ENCODE results near the gene TAF11L11.
"Not testable (repeated sequence)": the region's sequence is repeated elsewhere in the genome, so short reads cannot be mapped to it uniquely, and the experiment has no call there.

The TAF11L11 gene

DNA sequence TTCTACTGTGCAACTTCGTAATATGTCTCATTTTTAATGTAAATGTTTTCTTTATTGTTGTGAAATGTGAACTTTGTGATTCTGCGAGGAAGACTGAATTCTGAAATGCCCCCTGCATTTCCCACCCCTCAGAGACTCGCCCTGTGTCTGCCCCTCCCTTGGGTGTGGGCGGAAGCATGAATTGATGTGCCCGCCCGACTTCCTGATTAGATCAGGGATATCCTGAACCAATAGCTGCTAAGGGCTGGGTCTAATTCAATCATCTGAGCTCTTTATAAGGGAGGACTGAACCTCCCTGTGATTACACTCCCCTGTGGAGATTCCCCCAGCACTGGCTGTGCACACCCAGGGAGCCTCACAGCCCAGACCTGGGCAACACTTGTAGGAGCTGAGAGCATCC is at the start of gene TAF11L11:
Gene TAF11L11, plus strand, starts transcription at position 304 of the 400 bp plus-strand sequence.
- DNase-seq = not testable (repeated sequence)

DNA sequence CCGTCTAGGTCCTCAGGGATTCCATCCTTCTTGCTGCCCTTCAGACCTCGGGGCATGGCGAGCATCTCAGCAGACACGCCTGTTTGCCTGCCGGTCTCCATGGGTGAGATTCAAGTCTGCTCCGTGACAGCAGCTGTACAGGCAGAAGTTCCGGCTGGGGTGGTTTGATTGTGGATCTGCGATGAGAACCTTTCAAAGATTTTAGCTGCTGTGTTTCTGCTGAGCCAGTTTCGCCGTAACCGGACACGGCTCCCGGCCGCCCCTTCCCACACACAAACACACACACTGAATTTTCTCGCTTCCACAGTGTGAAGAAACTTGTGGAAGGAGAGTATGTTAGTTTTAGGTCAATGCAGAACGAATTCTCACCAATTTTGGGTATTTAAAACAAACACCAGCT is 18.3 kb upstream of the TAF11L11 start, which contains the start of gene TAF11L7:
Gene TAF11L7, minus strand, starts transcription at position 101 of the 400 bp plus-strand sequence.
- not testable (repeated sequence) for DNase-seq

DNA sequence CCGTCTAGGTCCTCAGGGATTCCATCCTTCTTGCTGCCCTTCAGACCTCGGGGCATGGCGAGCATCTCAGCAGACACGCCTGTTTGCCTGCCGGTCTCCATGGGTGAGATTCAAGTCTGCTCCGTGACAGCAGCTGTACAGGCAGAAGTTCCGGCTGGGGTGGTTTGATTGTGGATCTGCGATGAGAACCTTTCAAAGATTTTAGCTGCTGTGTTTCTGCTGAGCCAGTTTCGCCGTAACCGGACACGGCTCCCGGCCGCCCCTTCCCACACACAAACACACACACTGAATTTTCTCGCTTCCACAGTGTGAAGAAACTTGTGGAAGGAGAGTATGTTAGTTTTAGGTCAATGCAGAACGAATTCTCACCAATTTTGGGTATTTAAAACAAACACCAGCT is 13.1 kb upstream of the TAF11L11 start, which contains the start of gene TAF11L8:
Gene TAF11L8, minus strand, starts transcription at position 101 of the 400 bp plus-strand sequence.
- not testable (repeated sequence) for DNase-seq

DNA sequence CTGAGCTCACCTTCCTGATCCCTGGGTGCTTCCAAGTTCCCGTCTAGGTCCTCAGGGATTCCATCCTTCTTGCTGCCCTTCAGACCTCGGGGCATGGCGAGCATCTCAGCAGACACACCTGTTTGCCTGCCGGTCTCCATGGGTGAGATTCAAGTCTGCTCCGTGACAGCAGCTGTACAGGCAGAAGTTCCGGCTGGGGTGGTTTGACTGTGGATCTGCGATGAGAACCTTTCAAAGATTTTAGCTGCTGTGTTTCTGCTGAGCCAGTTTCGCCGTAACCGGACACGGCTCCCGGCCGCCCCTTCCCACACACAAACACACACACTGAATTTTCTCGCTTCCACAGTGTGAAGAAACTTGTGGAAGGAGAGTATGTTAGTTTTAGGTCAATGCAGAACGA is 9.7 kb upstream of the TAF11L11 start, which contains the start of gene TAF11L9:
Gene TAF11L9, minus strand, starts transcription at position 140 of the 400 bp plus-strand sequence.
- not testable (repeated sequence) for DNase-seq

DNA sequence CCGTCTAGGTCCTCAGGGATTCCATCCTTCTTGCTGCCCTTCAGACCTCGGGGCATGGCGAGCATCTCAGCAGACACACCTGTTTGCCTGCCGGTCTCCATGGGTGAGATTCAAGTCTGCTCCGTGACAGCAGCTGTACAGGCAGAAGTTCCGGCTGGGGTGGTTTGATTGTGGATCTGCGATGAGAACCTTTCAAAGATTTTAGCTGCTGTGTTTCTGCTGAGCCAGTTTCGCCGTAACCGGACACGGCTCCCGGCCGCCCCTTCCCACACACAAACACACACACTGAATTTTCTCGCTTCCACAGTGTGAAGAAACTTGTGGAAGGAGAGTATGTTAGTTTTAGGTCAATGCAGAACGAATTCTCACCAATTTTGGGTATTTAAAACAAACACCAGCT is 6.3 kb upstream of the TAF11L11 start, which contains the start of gene TAF11L10:
Gene TAF11L10, minus strand, starts transcription at position 101 of the 400 bp plus-strand sequence.
- not testable (repeated sequence) for DNase-seq

DNA sequence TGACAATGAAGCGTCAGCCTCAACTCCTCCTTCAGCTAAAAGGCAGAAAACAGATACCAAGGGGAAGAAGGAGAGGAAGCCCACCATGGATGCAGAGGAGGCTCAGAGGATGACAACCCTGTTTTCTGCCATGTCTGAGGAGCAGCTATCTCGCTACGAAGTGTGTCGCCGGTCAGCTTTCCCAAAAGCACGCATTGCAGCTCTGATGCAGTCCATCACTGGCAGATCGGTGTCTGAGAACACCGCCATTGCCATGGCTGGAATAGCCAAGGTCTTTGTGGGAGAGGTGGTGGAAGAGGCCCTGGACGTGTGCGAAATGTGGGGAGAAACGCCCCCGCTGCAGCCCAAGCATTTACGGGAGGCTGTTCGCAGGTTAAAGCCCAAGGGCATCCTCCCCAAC is 968 bp downstream of the TAF11L11 start:
- DNase-seq = no peak

DNA sequence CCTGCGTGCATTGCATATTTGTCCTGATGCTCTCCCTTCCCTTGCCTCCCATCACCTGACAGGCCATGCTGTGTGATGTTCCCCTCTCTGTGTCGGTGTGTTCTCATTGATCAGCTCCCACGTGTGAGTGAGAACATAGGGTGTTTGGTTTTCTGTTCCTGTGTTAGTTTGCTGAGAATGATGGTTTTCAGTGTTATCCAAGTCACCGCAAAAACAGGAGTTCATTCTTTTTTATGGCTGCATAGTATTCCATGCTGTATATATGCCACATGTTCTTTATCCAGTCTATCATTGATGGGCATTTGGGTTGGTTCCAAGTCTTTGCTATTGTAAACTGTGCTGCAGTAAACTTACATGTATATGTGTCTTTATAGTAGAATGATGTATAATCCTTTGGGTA is 3.5 kb downstream of the TAF11L11 start:
- not testable (repeated sequence) for DNase-seq

DNA sequence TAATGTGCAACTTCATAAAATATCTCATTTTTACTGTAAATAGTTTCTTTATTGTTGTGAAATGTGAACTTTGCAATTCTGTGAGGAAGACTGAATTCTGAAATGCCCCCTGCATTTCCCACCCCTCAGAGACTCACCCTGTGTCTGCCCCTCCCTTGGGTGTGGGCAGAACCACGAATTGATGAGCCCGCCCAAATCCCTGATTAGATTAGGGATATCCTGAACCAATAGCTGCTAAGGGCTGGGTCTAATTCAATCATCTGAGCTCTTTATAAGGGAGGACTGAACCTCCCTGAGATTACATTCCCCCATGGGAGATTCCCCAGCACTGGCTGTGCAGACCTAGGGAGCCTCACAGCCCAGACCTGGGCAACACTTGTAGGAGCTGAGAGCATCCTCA is 6.1 kb downstream of the TAF11L11 start, which contains the start of gene TAF11L12:
Gene TAF11L12, plus strand, starts transcription at position 301 of the 400 bp plus-strand sequence.
- DNase-seq = not testable (repeated sequence)

DNA sequence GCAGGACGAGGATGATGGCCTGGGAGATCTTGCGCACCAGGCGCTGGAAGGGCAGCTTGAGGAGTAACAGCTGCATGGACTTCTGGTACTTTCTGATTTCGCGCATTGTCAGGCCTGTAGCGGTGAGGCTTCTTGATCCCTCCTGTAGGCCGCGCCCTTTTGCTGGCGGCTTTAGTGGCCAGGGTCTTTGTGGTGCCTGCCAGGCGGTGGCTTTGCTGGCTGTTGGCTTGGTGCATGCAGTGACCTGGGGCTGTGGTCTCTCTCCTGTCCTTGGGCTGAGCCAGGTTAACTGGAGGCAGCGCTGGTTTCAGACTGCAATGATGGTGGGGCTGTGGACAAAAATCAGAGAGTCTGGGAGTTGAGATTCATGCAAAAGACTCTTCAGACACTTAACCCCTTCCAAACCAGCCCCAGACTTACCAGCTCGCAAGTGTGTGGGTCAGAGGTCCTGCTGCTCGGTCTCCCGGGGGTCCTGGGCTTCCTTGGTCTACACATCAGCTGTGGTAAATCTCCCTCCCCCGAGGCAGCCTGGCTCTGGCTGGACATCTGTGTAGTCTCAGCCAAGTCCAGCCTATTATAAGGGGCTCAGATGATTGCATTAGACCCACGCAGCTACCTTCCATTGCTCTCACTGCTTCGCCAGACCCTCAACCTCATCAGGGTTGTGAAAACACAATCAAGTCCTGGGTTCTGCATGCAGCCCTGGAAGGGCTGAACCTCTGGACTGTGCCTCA is 11.1 kb downstream of the TAF11L11 start:
- no peak for DNase-seq

DNA sequence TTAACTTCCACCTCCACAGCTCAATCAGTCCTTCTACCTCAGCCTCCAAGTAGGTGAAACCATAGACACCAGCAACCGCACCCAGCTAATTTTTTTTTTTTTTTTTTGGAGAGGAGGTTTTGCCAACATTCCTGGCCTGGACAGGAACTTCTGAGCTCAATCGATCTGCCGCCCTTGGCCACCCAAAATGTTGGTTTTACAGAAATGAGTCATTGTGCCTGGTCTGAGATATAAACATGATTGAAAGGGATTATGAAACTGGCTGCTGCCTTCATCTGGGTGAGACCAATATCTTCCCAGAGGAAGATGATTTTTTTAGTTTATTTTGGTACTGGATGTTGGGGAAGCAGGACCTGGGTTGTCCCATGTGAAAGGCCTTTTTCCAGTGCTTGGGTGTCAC is 15.4 kb downstream of the TAF11L11 start:
- no peak for DNase-seq

DNA sequence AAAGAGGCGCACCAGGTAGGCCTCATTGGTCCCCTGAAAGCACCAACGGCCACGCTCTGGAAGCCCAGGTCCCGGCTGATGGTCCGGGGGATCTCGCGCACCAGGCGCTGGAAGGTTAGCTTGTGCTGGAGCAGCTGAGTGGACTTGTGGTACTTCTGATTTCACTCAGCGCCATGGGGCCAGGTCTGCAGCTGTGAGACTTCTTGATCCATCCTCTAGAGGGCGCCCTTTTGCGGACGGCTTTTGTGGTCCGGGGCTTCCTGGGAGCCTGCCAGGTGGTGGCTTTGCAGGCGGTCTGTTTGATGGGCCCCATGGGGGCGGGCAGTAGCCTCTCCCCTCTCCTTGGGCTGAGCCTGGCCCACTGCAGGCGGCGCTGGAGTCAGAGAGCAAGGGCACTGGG is 16.6 kb downstream of the TAF11L11 start:
- DNase-seq = no peak

DNA sequence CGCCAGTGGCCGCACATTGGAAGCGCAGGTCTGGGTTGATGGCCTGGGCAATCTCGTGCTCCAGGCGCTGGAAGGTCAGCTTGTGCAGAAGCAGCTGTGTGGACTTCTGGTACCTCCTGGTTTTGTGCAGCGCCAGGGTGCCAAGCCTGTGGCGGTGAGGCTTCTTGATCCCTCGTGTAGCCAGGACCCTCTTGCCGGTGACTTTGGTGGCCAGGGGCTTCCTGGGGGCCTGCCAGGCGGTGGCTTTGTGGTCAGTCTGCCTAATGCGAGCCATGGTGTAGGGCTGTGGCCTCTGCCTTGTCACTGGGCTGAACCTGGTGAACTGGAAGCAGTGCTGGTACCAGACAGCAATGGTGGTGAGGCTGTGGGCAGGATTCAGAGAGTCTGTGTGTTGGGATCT is 21.7 kb downstream of the TAF11L11 start:
- DNase-seq = no peak

DNA sequence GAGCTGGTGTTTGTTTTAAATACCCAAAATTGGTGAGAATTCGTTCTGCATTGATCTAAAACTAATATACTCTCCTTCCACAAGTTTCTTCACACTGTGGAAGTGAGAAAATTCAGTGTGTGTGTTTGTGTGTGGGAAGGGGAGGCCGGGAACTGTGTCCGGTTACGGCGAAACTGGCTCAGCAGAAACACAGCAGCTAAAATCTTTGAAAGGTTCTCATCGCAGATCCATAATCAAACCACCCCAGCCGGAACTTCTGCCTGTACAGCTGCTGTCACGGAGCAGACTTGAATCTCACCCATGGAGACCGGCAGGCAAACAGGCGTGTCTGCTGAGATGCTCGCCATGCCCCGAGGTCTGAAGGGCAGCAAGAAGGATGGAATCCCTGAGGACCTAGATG is 27.8 kb downstream of the TAF11L11 start, which contains the start of gene TAF11L13:
Gene TAF11L13, plus strand, starts transcription at position 301 of the 400 bp plus-strand sequence.
- not testable (repeated sequence) for DNase-seq

DNA sequence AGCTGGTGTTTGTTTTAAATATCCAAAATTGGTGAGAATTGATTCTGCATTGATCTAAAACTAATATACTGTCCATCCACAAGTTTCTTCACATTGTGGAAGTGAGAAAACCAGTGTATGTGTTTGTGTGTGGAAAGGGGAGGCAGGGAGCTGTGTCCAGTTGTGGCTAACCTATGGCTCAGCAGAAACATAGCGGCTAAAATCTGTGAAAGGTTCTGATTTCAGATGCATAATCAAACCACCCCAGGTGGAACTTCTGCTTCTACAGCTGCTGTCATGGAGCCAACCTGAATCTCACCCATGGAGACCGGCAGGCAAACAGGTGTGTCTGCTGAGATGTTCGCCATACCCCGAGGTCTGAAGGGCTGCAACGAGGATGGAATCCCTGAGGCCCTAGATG is 30.2 kb downstream of the TAF11L11 start, which contains the start of gene TAF11L14:
Gene TAF11L14, plus strand, starts transcription at position 301 of the 400 bp plus-strand sequence.
- DNase-seq = no peak

DNA sequence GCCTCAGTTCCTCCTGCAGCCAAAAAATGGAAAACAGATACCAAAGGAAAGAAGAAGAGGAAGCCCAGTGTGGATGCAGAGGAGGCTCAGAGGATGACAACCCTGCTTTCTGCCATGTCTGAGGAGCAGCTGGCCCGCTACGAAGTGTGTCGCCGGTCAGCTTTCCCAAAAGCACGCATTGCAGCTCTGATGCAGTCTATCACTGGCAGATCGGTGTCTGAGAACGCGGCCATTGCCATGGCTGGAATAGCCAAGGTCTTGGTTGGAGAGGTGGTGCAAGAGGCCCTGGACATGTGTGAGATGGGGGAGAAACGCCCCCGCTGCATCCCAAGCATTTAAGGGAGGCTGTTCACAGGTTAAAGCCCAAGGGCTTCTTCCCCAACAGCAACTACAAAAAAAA is 45.2 kb downstream of the TAF11L11 start:
- DNase-seq = not testable (repeated sequence)

DNA sequence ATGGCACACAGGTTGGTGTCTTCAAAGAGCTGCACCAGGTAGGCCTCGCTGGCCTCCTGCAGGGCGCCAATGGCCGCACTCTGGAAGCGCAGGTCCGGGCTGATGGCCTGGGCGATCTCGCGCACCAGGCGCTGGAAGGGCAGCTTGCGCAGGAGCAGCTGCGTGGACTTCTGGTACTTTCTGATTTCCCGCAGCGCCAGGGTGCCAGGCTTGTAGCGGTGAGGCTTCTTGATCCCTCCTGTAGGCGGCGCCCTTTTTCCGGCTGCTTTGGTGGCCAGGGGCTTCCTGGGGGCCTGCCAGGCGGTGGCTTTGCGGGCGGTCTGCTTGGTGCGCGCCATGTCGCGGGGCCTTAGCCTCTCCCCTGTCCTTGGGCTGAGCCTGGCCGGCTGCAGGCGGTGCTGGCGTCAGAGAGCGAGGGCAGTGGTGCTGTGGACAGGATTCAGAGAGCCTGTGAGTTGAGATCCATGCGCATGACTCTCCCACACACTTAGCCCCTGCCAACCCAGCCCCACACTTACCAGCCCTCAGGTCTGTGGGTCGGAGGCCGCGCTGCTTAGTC is 51.3 kb downstream of the TAF11L11 start:
- DNase-seq = not testable (repeated sequence)
